GM21381 (cell line): ENCODE results near the gene MICAL1.

Experiments
- ATAC-seq: cut with Tn5 transposase; IDR thresholded peaks from one replicate; pipeline ENCODE4 v1.9.1; 2021; ENCODE audit warnings: mild to moderate bottlenecking, moderate library complexity; ENCODE audit not compliant: unreplicated experiment

The MICAL1 gene

GRCh38 chr6:109440331-109441068 is 15.1 kb downstream of the MICAL1 start, which contains the start of the genes PPIL6 and SMPD2:
TSS of gene PPIL6 (minus strand) at chr6:109440628. CDS start at chr6:109440590, 38 bp downstream.
TSS of gene SMPD2 (plus strand) at chr6:109440724. CDS start at chr6:109441122, 398 bp downstream.
- peak; percentile 93 for ATAC-seq

GRCh38 chr6:109436041-109436440 is 19.5 kb downstream of the MICAL1 start:
- ATAC-seq: no peak

GRCh38 chr6:109434456-109434855 is 21.1 kb downstream of the MICAL1 start:
- ATAC-seq: no peak

GRCh38 chr6:109429496-109429895 is 26.1 kb downstream of the MICAL1 start:
- no peak for ATAC-seq

- no peak for ATAC-seq
Measured at GRCh38 chr6:109428889-109429477, 26.6 kb downstream of the MICAL1 start.

GRCh38 chr6:109424946-109425345 is 30.6 kb downstream of the MICAL1 start:
- no peak for ATAC-seq

- no peak for ATAC-seq
Measured at GRCh38 chr6:109421184-109421583, 34.4 kb downstream of the MICAL1 start.

- ATAC-seq: no peak
Measured at GRCh38 chr6:109420751-109421150, 34.8 kb downstream of the MICAL1 start.

- no peak for ATAC-seq
Measured at GRCh38 chr6:109417646-109418045, 37.9 kb downstream of the MICAL1 start.

GRCh38 chr6:109411034-109411433 is 44.5 kb downstream of the MICAL1 start:
- no peak for ATAC-seq

- ATAC-seq: no peak
Measured at GRCh38 chr6:109406196-109406595, 49.4 kb downstream of the MICAL1 start.

- no peak for ATAC-seq
Measured at GRCh38 chr6:109397020-109397419, 58.6 kb downstream of the MICAL1 start.

GRCh38 chr6:109396046-109396718 is 59.4 kb downstream of the MICAL1 start:
- no peak for ATAC-seq
